Suprapubic skin (tissue), 4 donors: Measurements from ENCODE around the gene TIGD3. TPM values are rescaled to one million over a fixed set of nuclear protein-coding genes. Genes with fewer than 3 reads are reported as not detected.

Experiments
- DNase-seq, 2 donors: peaks; one replicate each; pipeline ENCODE4 v3.0.0-alpha.2; 2019; ENCODE audit warnings: low spot score in 2 of 2
- H3K27ac ChIP-seq: fragments of 200-600 bp; sonication (generic); one replicate; pipeline ENCODE4 v1.5.1; 2019
- H3K27me3 ChIP-seq: fragments of 200-600 bp; sonication (generic); one replicate; pipeline ENCODE4 v1.5.1; 2019
- H3K36me3 ChIP-seq: fragments of 200-600 bp; sonication (generic); one replicate; pipeline ENCODE4 v1.5.1; 2019
- H3K4me1 ChIP-seq: fragments of 200-600 bp; sonication (generic); one replicate; pipeline ENCODE4 v1.5.1; 2019
- H3K4me3 ChIP-seq: fragments of 200-600 bp; sonication (generic); one replicate; pipeline ENCODE4 v1.5.1; 2019; ENCODE audit warnings: mild to moderate bottlenecking
- H3K9me3 ChIP-seq: fragments of 200-600 bp; sonication (generic); one replicate; pipeline ENCODE4 v1.5.1; 2019
- CTCF ChIP-seq, 2 donors: fragments of 200-600 bp in 1 of 2; fragments of 450-650 bp in 1 of 2; sonication (generic) in 1 of 2; IDR thresholded peaks; one replicate each; pipeline ENCODE4 v1.5.1; 2016 to 2019; ENCODE audit warnings: antibody characterized with exemption in 2 of 2, mild to moderate bottlenecking in 1 of 2, moderate library complexity in 1 of 2
- EP300 ChIP-seq: sonication (generic); formaldehyde crosslinking; IDR thresholded peaks from one replicate; pipeline ENCODE4 v1.6.1; 2017; ENCODE audit warnings: antibody characterized with exemption
- POLR2A ChIP-seq, 2 donors: fragments of 450-650 bp; IDR thresholded peaks; one replicate each; pipeline ENCODE4 v1.6.1; 2017; ENCODE audit warnings: antibody characterized with exemption in 2 of 2, mild to moderate bottlenecking in 2 of 2, moderate library complexity in 2 of 2
- POLR2AphosphoS5 ChIP-seq, 3 donors: sonication (generic); formaldehyde crosslinking; IDR thresholded peaks; one replicate each; pipeline ENCODE4 v1.6.1; 2017; ENCODE audit warnings: antibody characterized with exemption in 3 of 3
- WGBS: methylation state at CpG from one replicate; pipeline ENCODE4 v1.1.5; 2018; 5-methylcytosine and 5-hydroxymethylcytosine counted together
- total RNA-seq, 4 donors: library from RNA; depleted of rRNA; stranded (reverse); fragments of >200 nt; gene quantifications; one replicate each; pipeline ENCODE4 v1.1.0, GENCODE V29; 2016

Gene TIGD3
- total RNA-seq, 4 donors from 2014 or later, result 0.32 to 0.76 (median 0.64) TPM; not detected in 1

- Histone ChIP-seq H3K27ac (peak overlapping the region; percentile 96), H3K4me3 (peak overlapping the region; percentile 43), H3K36me3 (no peaks in the 10 kb centered on the region), H3K27me3 (no peaks in the 10 kb centered on the region), H3K4me1 (peaks cover 62% of the 10 kb centered on the region), H3K9me3 (no peaks in the 10 kb centered on the region)
- DNase-seq, result no peak
- 17% methylated on average over 3 of the region's 6 CpGs for WGBS
- TF ChIP-seq CTCF (IDR thresholded peaks at IDR 0.05) (no peak), EP300 (no peak), POLR2AphosphoS5 (IDR thresholded peaks at IDR 0.05) (no peak), POLR2A (IDR thresholded peaks at IDR 0.05) (no peak)
Measured at GRCh38 chr11:65381716-65382032, 27.1 kb downstream of the TIGD3 start.

- Histone ChIP-seq H3K27me3 (no peaks in the 10 kb centered on the region), H3K4me3 (peak within 1 kb of the TSS; percentile 43), H3K36me3 (no peaks in the 10 kb centered on the region), H3K9me3 (no peaks in the 10 kb centered on the region), H3K27ac (peak within 1 kb of the TSS; percentile 96), H3K4me1 (peaks cover 67% of the 10 kb centered on the region)
- peak; percentile 96 for DNase-seq
- peak; percentile 85 to 94 for TF ChIP-seq CTCF (IDR thresholded peaks at IDR 0.05)
- TF ChIP-seq POLR2AphosphoS5 (IDR thresholded peaks at IDR 0.05), result peak; percentile 64 to 95 (median 95)
- TF ChIP-seq POLR2A (IDR thresholded peaks at IDR 0.05), result peak; percentile 18 to 61
- TF ChIP-seq EP300, result no peak
- 1% methylated on average over 16 of the region's 27 CpGs for WGBS
Measured at GRCh38 chr11:65382033-65382803, 27.7 kb downstream of the TIGD3 start, which contains the start of gene SLC25A45. Gene SLC25A45 (minus strand): TSS chr11:65382646. CDS start chr11:65381951, 695 bp downstream.

- Histone ChIP-seq H3K27me3 (no peaks in the 10 kb centered on the region), H3K4me3 (peak overlapping the region; percentile 43), H3K9me3 (no peaks in the 10 kb centered on the region), H3K36me3 (no peaks in the 10 kb centered on the region), H3K27ac (peak overlapping the region; percentile 96), H3K4me1 (peaks cover 74% of the 10 kb centered on the region)
- 3% methylated on average over 12 of the region's 12 CpGs for WGBS
- no peak for DNase-seq
- TF ChIP-seq POLR2AphosphoS5 (IDR thresholded peaks at IDR 0.05), result no peak
- TF ChIP-seq EP300, result no peak
- no peak for TF ChIP-seq POLR2A (IDR thresholded peaks at IDR 0.05)
- no peak for TF ChIP-seq CTCF (IDR thresholded peaks at IDR 0.05)
Measured at GRCh38 chr11:65382804-65383368, 28.3 kb downstream of the TIGD3 start.

GRCh38 chr11:65383778-65384177, 29.2 kb downstream of the TIGD3 start:
- no peak overlapping the region for H3K4me3 ChIP-seq
- no peak for DNase-seq
- no peaks in the 10 kb centered on the region for H3K9me3 ChIP-seq
- no peak for TF ChIP-seq CTCF (IDR thresholded peaks at IDR 0.05)
- no peak for TF ChIP-seq EP300
- TF ChIP-seq POLR2A (IDR thresholded peaks at IDR 0.05), result no peak
- TF ChIP-seq POLR2AphosphoS5 (IDR thresholded peaks at IDR 0.05), result no peak
- H3K27me3 ChIP-seq, result no peaks in the 10 kb centered on the region
- 81% methylated on average over 6 of the region's 6 CpGs for WGBS
- peaks cover 83% of the 10 kb centered on the region for H3K4me1 ChIP-seq
- no peaks in the 10 kb centered on the region for H3K36me3 ChIP-seq
- peak overlapping the region; percentile 96 for H3K27ac ChIP-seq

- Histone ChIP-seq H3K27me3 (no peaks in the 10 kb centered on the region), H3K4me3 (no peak overlapping the region), H3K4me1 (peaks cover 89% of the 10 kb centered on the region), H3K36me3 (no peaks in the 10 kb centered on the region), H3K27ac (peak overlapping the region; percentile 96), H3K9me3 (no peaks in the 10 kb centered on the region)
- no peak for TF ChIP-seq CTCF (IDR thresholded peaks at IDR 0.05)
- no peak for TF ChIP-seq POLR2AphosphoS5 (IDR thresholded peaks at IDR 0.05)
- no peak for TF ChIP-seq POLR2A (IDR thresholded peaks at IDR 0.05)
- no peak for TF ChIP-seq EP300
- DNase-seq, result no peak
- 74% methylated on average over 8 of the region's 8 CpGs for WGBS
Measured at GRCh38 chr11:65384301-65384889, 29.8 kb downstream of the TIGD3 start.
